HEK293 (cell line): ENCODE measurements around the gene SCNN1G.

Source experiments
- CTCF ChIA-PET: fragments of 350-600 bp; formaldehyde crosslinking; extraction: SDS; loops from one replicate; lab custom pipeline; 2021; ENCODE audit warnings: antibody characterized with exemption; lab: Yijun Ruan, JAX
- POLR2A ChIA-PET: fragments of 300-600 bp; formaldehyde crosslinking; extraction: SDS; loops from one replicate; lab custom pipeline; 2020; ENCODE audit warnings: antibody characterized with exemption, inconsistent platforms; lab: Yijun Ruan, JAX
- H3K27ac ChIP-seq: fragments of 200-500 bp; sonication (Bioruptor generic); 2 replicates; pipeline ENCODE4 v1.5.1; 2014; ENCODE audit warnings: low read depth, low read length, control low read depth, inconsistent platforms; ENCODE audit errors: extremely low read depth
- H3K36me3 ChIP-seq, 2 experiments: fragments of 200-500 bp in 1 of 2; sonication (Bioruptor generic) in 1 of 2; 1 replicate in 1 of 2; 2 replicates in 1 of 2; pipeline ENCODE4 v1.5.1; 2014 to 2017; ENCODE audit warnings: inconsistent platforms in 2 of 2, low read length in 2 of 2; ENCODE audit not compliant: control insufficient read depth in 2 of 2, insufficient read depth in 1 of 2
- H3K4me1 ChIP-seq: fragments of 200-500 bp; sonication (Bioruptor generic); 2 replicates; pipeline ENCODE4 v1.5.1; 2014; ENCODE audit warnings: mild to moderate bottlenecking, low read length, inconsistent platforms; ENCODE audit not compliant: control insufficient read depth, insufficient read depth
- H3K4me3 ChIP-seq: 2 replicates; pipeline ENCODE4 v1.5.1; 2011; ENCODE audit warnings: low read depth, mild to moderate bottlenecking, control low read depth, low read length, moderate library complexity
- H3K9me3 ChIP-seq: fragments of 200-500 bp; sonication (Bioruptor generic); 2 replicates; pipeline ENCODE4 v1.5.1; 2014; ENCODE audit warnings: low read depth, low read length, inconsistent platforms; ENCODE audit not compliant: control insufficient read depth, insufficient read depth
- MYNN ChIP-seq: fragments of 450-650 bp; formaldehyde crosslinking; IDR thresholded peaks from 2 replicates; pipeline ENCODE4 v1.5.1; 2016; ENCODE audit warnings: missing biosample characterization, missing genetic modification characterization, borderline replicate concordance
- OSR2 ChIP-seq: fragments of 450-650 bp; formaldehyde crosslinking; IDR thresholded peaks from 2 replicates; pipeline ENCODE4 v1.5.1; 2016; ENCODE audit warnings: missing biosample characterization, missing genetic modification characterization
- PRDM10 ChIP-seq: fragments of 450-650 bp; formaldehyde crosslinking; IDR thresholded peaks from 2 replicates; pipeline ENCODE4 v1.5.1; 2016; ENCODE audit warnings: missing biosample characterization, missing genetic modification characterization
- RBAK ChIP-seq: fragments of 450-650 bp; formaldehyde crosslinking; IDR thresholded peaks from 2 replicates; pipeline ENCODE4 v1.5.1; 2016; ENCODE audit warnings: missing biosample characterization, missing genetic modification characterization
- SCRT2 ChIP-seq: fragments of 450-650 bp; formaldehyde crosslinking; IDR thresholded peaks from 2 replicates; pipeline ENCODE4 v1.5.1; 2016; ENCODE audit warnings: missing biosample characterization, missing genetic modification characterization
- SETDB1 ChIP-seq: IDR thresholded peaks from one replicate; pipeline ENCODE4 v1.6.1; 2017; ENCODE audit warnings: mild to moderate bottlenecking, low read length, moderate library complexity, mixed read lengths; ENCODE audit not compliant: insufficient read length
- TCF7L2 ChIP-seq: IDR thresholded peaks from 2 replicates; pipeline ENCODE4 v1.6.1; 2011; ENCODE audit warnings: low read depth, mild to moderate bottlenecking, inconsistent platforms, low read length, moderate library complexity, borderline replicate concordance
- ZBTB48 ChIP-seq: fragments of 450-650 bp; formaldehyde crosslinking; IDR thresholded peaks from 2 replicates; pipeline ENCODE4 v1.5.1; 2016; ENCODE audit warnings: missing biosample characterization, missing genetic modification characterization
- ZNF140 ChIP-seq: fragments of 450-650 bp; formaldehyde crosslinking; IDR thresholded peaks from 2 replicates; pipeline ENCODE4 v1.5.1; 2016; ENCODE audit warnings: missing biosample characterization, missing genetic modification characterization
- ZNF169 ChIP-seq: fragments of 450-650 bp; formaldehyde crosslinking; IDR thresholded peaks from 2 replicates; pipeline ENCODE4 v1.5.1; 2016; ENCODE audit warnings: missing biosample characterization, missing genetic modification characterization
- ZNF175 ChIP-seq: fragments of 450-650 bp; formaldehyde crosslinking; IDR thresholded peaks from 2 replicates; pipeline ENCODE4 v1.5.1; 2016; ENCODE audit warnings: missing biosample characterization, missing genetic modification characterization
- ZNF202 ChIP-seq: fragments of 450-650 bp; formaldehyde crosslinking; IDR thresholded peaks from 2 replicates; pipeline ENCODE4 v1.5.1; 2016; ENCODE audit warnings: missing biosample characterization, missing genetic modification characterization, borderline replicate concordance
- ZNF214 ChIP-seq: fragments of 450-650 bp; formaldehyde crosslinking; IDR thresholded peaks from 2 replicates; pipeline ENCODE4 v1.5.1; 2017; ENCODE audit warnings: missing biosample characterization, mild to moderate bottlenecking, missing genetic modification characterization, borderline replicate concordance
- ZNF221 ChIP-seq: fragments of 450-650 bp; formaldehyde crosslinking; IDR thresholded peaks from 2 replicates; pipeline ENCODE4 v1.5.1; 2017; ENCODE audit warnings: missing biosample characterization, missing genetic modification characterization, borderline replicate concordance
- ZNF23 ChIP-seq: fragments of 450-650 bp; formaldehyde crosslinking; IDR thresholded peaks from 2 replicates; pipeline ENCODE4 v1.5.1; 2016; ENCODE audit warnings: missing biosample characterization, missing genetic modification characterization, borderline replicate concordance
- ZNF311 ChIP-seq: fragments of 450-650 bp; formaldehyde crosslinking; IDR thresholded peaks from 2 replicates; pipeline ENCODE4 v1.5.1; 2017; ENCODE audit warnings: missing biosample characterization, missing genetic modification characterization, borderline replicate concordance
- ZNF350 ChIP-seq: fragments of 450-650 bp; formaldehyde crosslinking; IDR thresholded peaks from 2 replicates; pipeline ENCODE4 v1.5.0; 2017; ENCODE audit warnings: missing biosample characterization, mild to moderate bottlenecking, missing genetic modification characterization
- ZNF549 ChIP-seq: fragments of 450-650 bp; IDR thresholded peaks from 2 replicates; pipeline ENCODE4 v1.5.1; 2018; ENCODE audit warnings: missing biosample characterization, missing genetic modification characterization, mild to moderate bottlenecking, inconsistent platforms, moderate library complexity
- ZNF561 ChIP-seq: fragments of 450-650 bp; IDR thresholded peaks from 2 replicates; pipeline ENCODE4 v1.5.1; 2018; ENCODE audit warnings: missing biosample characterization, missing genetic modification characterization, borderline replicate concordance
- ZNF571 ChIP-seq: fragments of 450-650 bp; formaldehyde crosslinking; IDR thresholded peaks from 2 replicates; pipeline ENCODE4 v1.5.0; 2017; ENCODE audit warnings: missing biosample characterization, missing genetic modification characterization
- ZNF580 ChIP-seq: fragments of 450-650 bp; formaldehyde crosslinking; IDR thresholded peaks from 2 replicates; pipeline ENCODE4 v1.5.1; 2016; ENCODE audit warnings: missing biosample characterization, missing genetic modification characterization
- ZNF629 ChIP-seq: fragments of 450-650 bp; formaldehyde crosslinking; IDR thresholded peaks from 2 replicates; pipeline ENCODE4 v1.5.1; 2017; ENCODE audit warnings: missing biosample characterization, missing genetic modification characterization
- ZNF639 ChIP-seq: fragments of 450-650 bp; formaldehyde crosslinking; IDR thresholded peaks from 2 replicates; pipeline ENCODE4 v1.5.1; 2016; ENCODE audit warnings: missing biosample characterization, missing genetic modification characterization
- ZNF660 ChIP-seq: fragments of 450-650 bp; IDR thresholded peaks from 2 replicates; pipeline ENCODE4 v1.5.1; 2018; ENCODE audit warnings: missing biosample characterization, mild to moderate bottlenecking, missing genetic modification characterization
- ZSCAN4 ChIP-seq: fragments of 450-650 bp; formaldehyde crosslinking; IDR thresholded peaks from 2 replicates; pipeline ENCODE4 v1.5.1; 2017; ENCODE audit warnings: missing biosample characterization, missing genetic modification characterization
- TF ChIP-seq, protein P1 (sequence below): fragments of 450-650 bp; formaldehyde crosslinking; IDR thresholded peaks from 2 replicates; pipeline ENCODE4 v1.5.1; 2016; ENCODE audit warnings: missing biosample characterization, missing genetic modification characterization

The SCNN1G gene

GRCh38 chr16:23244122-23244521 lies 61.6 kb downstream of the SCNN1G start:
- CTCF ChIA-PET = interaction anchor here (0.6 kb wide), 1 partner anchor 13 kb away, joined by 3 read pairs; no protein-coding TSS in a partner anchor
- H3K9me3 ChIP-seq = no peaks in the 10 kb centered on the region
- no peak overlapping the region for H3K4me3 ChIP-seq
- H3K27ac ChIP-seq = no peak overlapping the region
- no peak for TF ChIP-seq MYNN (tag by site-specific recombination)
- no peak for TF ChIP-seq ZNF561 (tag by site-specific recombination)
- no peak for TF ChIP-seq RBAK (tag by site-specific recombination)
- TF ChIP-seq SETDB1 = no peak
- no peak for TF ChIP-seq ZNF169 (tag by site-specific recombination)
- TF ChIP-seq, protein P1, sequence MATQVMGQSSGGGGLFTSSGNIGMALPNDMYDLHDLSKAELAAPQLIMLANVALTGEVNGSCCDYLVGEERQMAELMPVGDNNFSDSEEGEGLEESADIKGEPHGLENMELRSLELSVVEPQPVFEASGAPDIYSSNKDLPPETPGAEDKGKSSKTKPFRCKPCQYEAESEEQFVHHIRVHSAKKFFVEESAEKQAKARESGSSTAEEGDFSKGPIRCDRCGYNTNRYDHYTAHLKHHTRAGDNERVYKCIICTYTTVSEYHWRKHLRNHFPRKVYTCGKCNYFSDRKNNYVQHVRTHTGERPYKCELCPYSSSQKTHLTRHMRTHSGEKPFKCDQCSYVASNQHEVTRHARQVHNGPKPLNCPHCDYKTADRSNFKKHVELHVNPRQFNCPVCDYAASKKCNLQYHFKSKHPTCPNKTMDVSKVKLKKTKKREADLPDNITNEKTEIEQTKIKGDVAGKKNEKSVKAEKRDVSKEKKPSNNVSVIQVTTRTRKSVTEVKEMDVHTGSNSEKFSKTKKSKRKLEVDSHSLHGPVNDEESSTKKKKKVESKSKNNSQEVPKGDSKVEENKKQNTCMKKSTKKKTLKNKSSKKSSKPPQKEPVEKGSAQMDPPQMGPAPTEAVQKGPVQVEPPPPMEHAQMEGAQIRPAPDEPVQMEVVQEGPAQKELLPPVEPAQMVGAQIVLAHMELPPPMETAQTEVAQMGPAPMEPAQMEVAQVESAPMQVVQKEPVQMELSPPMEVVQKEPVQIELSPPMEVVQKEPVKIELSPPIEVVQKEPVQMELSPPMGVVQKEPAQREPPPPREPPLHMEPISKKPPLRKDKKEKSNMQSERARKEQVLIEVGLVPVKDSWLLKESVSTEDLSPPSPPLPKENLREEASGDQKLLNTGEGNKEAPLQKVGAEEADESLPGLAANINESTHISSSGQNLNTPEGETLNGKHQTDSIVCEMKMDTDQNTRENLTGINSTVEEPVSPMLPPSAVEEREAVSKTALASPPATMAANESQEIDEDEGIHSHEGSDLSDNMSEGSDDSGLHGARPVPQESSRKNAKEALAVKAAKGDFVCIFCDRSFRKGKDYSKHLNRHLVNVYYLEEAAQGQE (tag by site-specific recombination) = no peak
- no peak for TF ChIP-seq ZSCAN4
- peak; percentile 82 for TF ChIP-seq ZNF350 (tag by site-specific recombination)
- H3K36me3 ChIP-seq = no peaks in the 10 kb centered on the region
- no peaks in the 10 kb centered on the region for H3K4me1 ChIP-seq
- POLR2A ChIA-PET = no interaction called here

DNA sequence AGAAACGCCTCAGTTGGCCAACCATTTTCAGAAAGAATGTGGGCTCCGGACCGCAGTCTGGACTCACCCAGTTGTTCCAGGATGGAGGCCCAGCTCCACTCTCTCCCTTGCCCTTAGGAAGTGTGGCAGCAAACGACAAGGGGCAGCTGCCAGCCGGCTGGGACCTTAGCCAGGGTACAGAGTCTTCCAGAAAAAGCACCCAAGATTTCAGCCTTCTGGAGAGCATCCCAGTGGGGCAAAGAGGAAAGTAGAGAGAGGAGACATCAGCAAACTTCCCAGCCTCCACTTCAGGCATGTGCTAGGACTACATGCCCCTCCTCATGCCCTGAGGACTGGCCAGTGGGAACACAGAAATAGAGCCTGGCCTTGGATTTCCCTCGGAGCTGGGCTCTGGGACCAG lies 62.7 kb downstream of the SCNN1G start:
- Histone ChIP-seq H3K4me3 (no peak overlapping the region), H3K9me3 (no peaks in the 10 kb centered on the region), H3K36me3 (no peaks in the 10 kb centered on the region), H3K27ac (no peak overlapping the region), H3K4me1 (no peaks in the 10 kb centered on the region)
- CTCF ChIA-PET = no interaction called here
- POLR2A ChIA-PET = no interaction called here
- TF ChIP-seq ZNF629 (tag by site-specific recombination) (no peak), OSR2 (no peak), TCF7L2 (no peak), ZNF140 (tag by site-specific recombination) (no peak), ZNF580 (tag by site-specific recombination) (no peak), ZNF311 (tag by site-specific recombination) (no peak), ZNF214 (tag by site-specific recombination) (no peak), SCRT2 (tag by site-specific recombination) (no peak), PRDM10 (tag by site-specific recombination) (no peak), MYNN (tag by site-specific recombination) (no peak), ZBTB48 (tag by site-specific recombination) (no peak), ZNF23 (tag by site-specific recombination) (no peak), ZNF221 (tag by site-specific recombination) (no peak), ZNF571 (tag by site-specific recombination) (no peak), ZNF549 (no peak), ZNF639 (tag by site-specific recombination) (no peak), ZNF202 (tag by site-specific recombination) (no peak), ZNF175 (tag by site-specific recombination) (no peak), ZNF660 (no peak)
